Stimulated activated CD8-positive, alpha-beta memory T cell treated with anti-CD3 and anti-CD28 coated beads, Interleukin-15, amount 100 ng/mL, for 24 hours (primary cell): Measurements from ENCODE around the gene TMEM37.

ENCODE experiments used
- DNase-seq: peaks from one replicate; pipeline ENCODE4 v3.0.0-alpha.2; 2020; ENCODE audit warnings: low read depth

TMEM37 gene

GRCh38 chr2:119434664-119435063 is 3.0 kb downstream of the TMEM37 start:
- no peak for DNase-seq

- no peak for DNase-seq
Observed at GRCh38 chr2:119435081-119435952, 3.7 kb downstream of the TMEM37 start.

- no peak for DNase-seq
Observed at GRCh38 chr2:119435953-119436297, 4.3 kb downstream of the TMEM37 start.

GRCh38 chr2:119436993-119437772 is 5.5 kb downstream of the TMEM37 start:
- no peak for DNase-seq

- no peak for DNase-seq
Observed at GRCh38 chr2:119438128-119438656, 6.5 kb downstream of the TMEM37 start.

- no peak for DNase-seq
Observed at GRCh38 chr2:119438726-119439284, 7.2 kb downstream of the TMEM37 start.

GRCh38 chr2:119439574-119440500 is 8.2 kb downstream of the TMEM37 start:
- DNase-seq: no peak

GRCh38 chr2:119440501-119440870 is 8.8 kb downstream of the TMEM37 start:
- DNase-seq: no peak

- DNase-seq: no peak
Observed at GRCh38 chr2:119440873-119441272, 9.2 kb downstream of the TMEM37 start.

GRCh38 chr2:119441376-119442225 is 9.9 kb downstream of the TMEM37 start:
- DNase-seq: no peak

GRCh38 chr2:119442226-119442619 is 10.6 kb downstream of the TMEM37 start:
- DNase-seq: no peak

- DNase-seq: no peak
Observed at GRCh38 chr2:119442850-119443249, 11.2 kb downstream of the TMEM37 start.

- DNase-seq: no peak
Observed at GRCh38 chr2:119446037-119446436, 14.4 kb downstream of the TMEM37 start.

GRCh38 chr2:119448427-119449141 is 16.9 kb downstream of the TMEM37 start:
- DNase-seq: no peak

- DNase-seq: no peak
Observed at GRCh38 chr2:119449521-119449920, 17.9 kb downstream of the TMEM37 start.

- DNase-seq: no peak
Observed at GRCh38 chr2:119451336-119452050, 19.8 kb downstream of the TMEM37 start.

GRCh38 chr2:119453972-119454593 is 22.4 kb downstream of the TMEM37 start:
- no peak for DNase-seq

- no peak for DNase-seq
Observed at GRCh38 chr2:119455066-119455718, 23.5 kb downstream of the TMEM37 start.
